ENCODE results near the gene ANXA4. TPM values are rescaled to one million over a fixed set of nuclear protein-coding genes. Genes with fewer than 3 reads are reported as not detected.
"Not testable (repeated sequence)": the region's sequence is repeated elsewhere in the genome, so short reads cannot be mapped to it uniquely, and the experiment has no call there.

ANXA4 gene
- total RNA-seq, 1 experiment from 2014 or later = 183 TPM

DNA sequence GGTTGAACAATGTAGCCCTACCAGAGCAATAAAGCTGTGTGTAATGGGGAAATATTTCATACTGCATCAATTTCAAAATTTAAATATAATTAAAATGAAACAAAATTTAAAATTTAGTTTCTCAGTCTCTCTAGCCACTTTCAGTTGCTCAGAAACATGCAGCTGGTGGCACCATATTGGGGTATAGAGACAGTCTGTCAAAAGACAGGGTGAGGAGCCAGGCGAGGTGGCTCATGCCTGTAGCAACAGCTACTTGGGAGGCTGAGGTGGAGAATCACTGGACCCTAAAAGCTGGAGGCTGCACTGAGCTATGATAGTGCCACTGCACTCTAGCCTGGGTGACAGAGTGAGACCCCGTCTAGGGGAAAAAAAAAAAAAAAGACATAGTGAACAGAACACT lies 20.1 kb downstream of the ANXA4 start:
- in situ Hi-C loops (cut with HindIII; ENCODE audit: low pct_unique_long_range_greater_than_20kb, low sequenced_read_pairs) (no loop called here), intact Hi-C loops (cut with micrococcal nuclease; ENCODE audit: unreplicated experiment) (no loop called here)
- Histone ChIP-seq H3K4me1 (ENCODE audit: control insufficient read depth, insufficient read depth, low read length) (no peaks in the 10 kb centered on the region), H3K9me3 (ENCODE audit: control insufficient read depth, insufficient read depth, low read depth, low read length) (no peaks in the 10 kb centered on the region), H3K36me3 (ENCODE audit: control insufficient read depth, insufficient read depth, low read length) (no peaks in the 10 kb centered on the region), H3K4me3 (ENCODE audit: low read depth in 2 of 2, low read length in 2 of 2) (no peak overlapping the region), H3K27me3 (ENCODE audit: control insufficient read depth, insufficient read depth, low read length) (no peaks in the 10 kb centered on the region), H3K27ac (ENCODE audit: low read length) (no peak overlapping the region)
- ChIA-PET CTCF (interaction anchor here (0.6 kb wide), 1 partner anchor 11 kb away, joined by 3 read pairs; no protein-coding TSS in a partner anchor), POLR2A (no interaction called here)
- DNase-seq (ENCODE audit: low read depth, low spot score) (no peak), ATAC-seq (no peak)
- TF ChIP-seq SIN3A (IDR thresholded peaks at IDR 0.05; ENCODE audit: borderline replicate concordance, insufficient read depth, low read depth, low read length) (no peak), TCF7L2 (IDR thresholded peaks at IDR 0.05; ENCODE audit: low read depth, low read length) (no peak), POLR2AphosphoS5 (IDR thresholded peaks at IDR 0.05; ENCODE audit: low read depth, low read length) (no peak)
- TF ChIP-seq, protein P1, sequence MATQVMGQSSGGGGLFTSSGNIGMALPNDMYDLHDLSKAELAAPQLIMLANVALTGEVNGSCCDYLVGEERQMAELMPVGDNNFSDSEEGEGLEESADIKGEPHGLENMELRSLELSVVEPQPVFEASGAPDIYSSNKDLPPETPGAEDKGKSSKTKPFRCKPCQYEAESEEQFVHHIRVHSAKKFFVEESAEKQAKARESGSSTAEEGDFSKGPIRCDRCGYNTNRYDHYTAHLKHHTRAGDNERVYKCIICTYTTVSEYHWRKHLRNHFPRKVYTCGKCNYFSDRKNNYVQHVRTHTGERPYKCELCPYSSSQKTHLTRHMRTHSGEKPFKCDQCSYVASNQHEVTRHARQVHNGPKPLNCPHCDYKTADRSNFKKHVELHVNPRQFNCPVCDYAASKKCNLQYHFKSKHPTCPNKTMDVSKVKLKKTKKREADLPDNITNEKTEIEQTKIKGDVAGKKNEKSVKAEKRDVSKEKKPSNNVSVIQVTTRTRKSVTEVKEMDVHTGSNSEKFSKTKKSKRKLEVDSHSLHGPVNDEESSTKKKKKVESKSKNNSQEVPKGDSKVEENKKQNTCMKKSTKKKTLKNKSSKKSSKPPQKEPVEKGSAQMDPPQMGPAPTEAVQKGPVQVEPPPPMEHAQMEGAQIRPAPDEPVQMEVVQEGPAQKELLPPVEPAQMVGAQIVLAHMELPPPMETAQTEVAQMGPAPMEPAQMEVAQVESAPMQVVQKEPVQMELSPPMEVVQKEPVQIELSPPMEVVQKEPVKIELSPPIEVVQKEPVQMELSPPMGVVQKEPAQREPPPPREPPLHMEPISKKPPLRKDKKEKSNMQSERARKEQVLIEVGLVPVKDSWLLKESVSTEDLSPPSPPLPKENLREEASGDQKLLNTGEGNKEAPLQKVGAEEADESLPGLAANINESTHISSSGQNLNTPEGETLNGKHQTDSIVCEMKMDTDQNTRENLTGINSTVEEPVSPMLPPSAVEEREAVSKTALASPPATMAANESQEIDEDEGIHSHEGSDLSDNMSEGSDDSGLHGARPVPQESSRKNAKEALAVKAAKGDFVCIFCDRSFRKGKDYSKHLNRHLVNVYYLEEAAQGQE (IDR thresholded peaks at IDR 0.05; ENCODE audit: insufficient read depth in 1 of 2, low read depth in 2 of 2, low read length in 1 of 2) = no peak
- TF ChIP-seq, protein P2, sequence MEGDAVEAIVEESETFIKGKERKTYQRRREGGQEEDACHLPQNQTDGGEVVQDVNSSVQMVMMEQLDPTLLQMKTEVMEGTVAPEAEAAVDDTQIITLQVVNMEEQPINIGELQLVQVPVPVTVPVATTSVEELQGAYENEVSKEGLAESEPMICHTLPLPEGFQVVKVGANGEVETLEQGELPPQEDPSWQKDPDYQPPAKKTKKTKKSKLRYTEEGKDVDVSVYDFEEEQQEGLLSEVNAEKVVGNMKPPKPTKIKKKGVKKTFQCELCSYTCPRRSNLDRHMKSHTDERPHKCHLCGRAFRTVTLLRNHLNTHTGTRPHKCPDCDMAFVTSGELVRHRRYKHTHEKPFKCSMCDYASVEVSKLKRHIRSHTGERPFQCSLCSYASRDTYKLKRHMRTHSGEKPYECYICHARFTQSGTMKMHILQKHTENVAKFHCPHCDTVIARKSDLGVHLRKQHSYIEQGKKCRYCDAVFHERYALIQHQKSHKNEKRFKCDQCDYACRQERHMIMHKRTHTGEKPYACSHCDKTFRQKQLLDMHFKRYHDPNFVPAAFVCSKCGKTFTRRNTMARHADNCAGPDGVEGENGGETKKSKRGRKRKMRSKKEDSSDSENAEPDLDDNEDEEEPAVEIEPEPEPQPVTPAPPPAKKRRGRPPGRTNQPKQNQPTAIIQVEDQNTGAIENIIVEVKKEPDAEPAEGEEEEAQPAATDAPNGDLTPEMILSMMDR (IDR thresholded peaks at IDR 0.05) = no peak
- BruUV-seq (replicated peaks) = no TSS peak

DNA sequence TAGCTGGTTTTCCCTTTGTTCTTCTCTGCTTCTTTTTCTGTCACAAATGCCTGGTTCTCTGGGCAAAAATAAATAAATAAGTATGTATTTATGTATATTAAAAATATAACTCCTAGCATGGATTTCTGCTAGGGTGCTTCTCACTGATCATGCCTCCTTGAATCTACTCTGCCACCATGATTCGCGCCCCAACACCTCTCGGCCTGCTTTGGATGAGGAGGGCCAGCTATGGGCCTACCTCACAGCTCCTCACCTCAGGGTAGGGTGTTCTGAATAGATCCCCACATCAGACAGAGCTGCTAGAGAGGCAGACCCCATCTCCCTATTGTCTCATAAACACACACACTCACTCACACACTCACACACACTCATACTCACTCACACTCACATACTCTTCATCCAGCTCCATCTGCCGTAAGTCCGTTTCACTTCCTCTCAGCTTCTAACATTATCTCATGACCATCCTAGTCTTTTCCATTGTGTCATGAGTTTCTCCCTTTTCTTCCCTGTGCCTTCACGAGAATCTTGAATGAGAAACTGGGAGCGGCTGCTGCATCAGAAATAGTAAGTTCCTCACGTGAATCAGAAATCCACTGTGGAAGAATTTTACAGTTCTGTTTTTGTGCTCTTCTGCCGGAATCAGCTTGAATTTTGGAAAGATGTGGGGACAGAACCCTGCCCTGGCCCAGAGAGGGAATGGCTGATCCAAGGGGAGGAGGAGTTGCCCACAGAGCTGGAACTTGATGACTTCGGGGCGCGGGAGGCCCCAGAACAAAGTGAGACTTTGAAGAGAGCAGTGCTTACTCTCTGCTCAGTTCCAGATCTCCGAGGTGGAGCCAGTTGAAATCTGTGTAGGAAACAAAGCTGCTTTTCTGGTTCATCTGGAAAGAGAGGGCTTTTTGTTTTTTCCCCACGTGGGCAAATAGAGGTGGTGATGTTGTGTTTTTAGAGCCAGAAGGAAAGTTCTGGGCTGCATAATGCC lies 20.9 kb downstream of the ANXA4 start:
- in situ Hi-C loops (cut with HindIII; ENCODE audit: low pct_unique_long_range_greater_than_20kb, low sequenced_read_pairs) = no loop called here
- Histone ChIP-seq H3K36me3 (ENCODE audit: control insufficient read depth, insufficient read depth, low read length) (no peaks in the 10 kb centered on the region), H3K27me3 (ENCODE audit: control insufficient read depth, insufficient read depth, low read length) (no peaks in the 10 kb centered on the region), H3K4me3 (ENCODE audit: low read depth in 2 of 2, low read length in 2 of 2) (no peak overlapping the region), H3K9me3 (ENCODE audit: control insufficient read depth, insufficient read depth, low read depth, low read length) (no peaks in the 10 kb centered on the region), H3K27ac (ENCODE audit: low read length) (no peak overlapping the region), H3K4me1 (ENCODE audit: control insufficient read depth, insufficient read depth, low read length) (no peaks in the 10 kb centered on the region)
- no TSS peak for BruUV-seq (replicated peaks)
- ATAC-seq (no peak), DNase-seq (ENCODE audit: low read depth, low spot score) (no peak)
- ChIA-PET CTCF (interaction anchor here (1.0 kb wide), 1 partner anchor 38 kb away, joined by 6 read pairs; no protein-coding TSS in a partner anchor), POLR2A (no interaction called here)
- no peak for TF ChIP-seq TCF7L2 (IDR thresholded peaks at IDR 0.05; ENCODE audit: low read depth, low read length)
- TF ChIP-seq, protein P2 (IDR thresholded peaks at IDR 0.05) = no peak
- TF ChIP-seq POLR2AphosphoS5 (IDR thresholded peaks at IDR 0.05; ENCODE audit: low read depth, low read length) = no peak
- no peak for TF ChIP-seq SIN3A (IDR thresholded peaks at IDR 0.05; ENCODE audit: borderline replicate concordance, insufficient read depth, low read depth, low read length)
- intact Hi-C loops (cut with micrococcal nuclease; ENCODE audit: unreplicated experiment) = no loop called here

DNA sequence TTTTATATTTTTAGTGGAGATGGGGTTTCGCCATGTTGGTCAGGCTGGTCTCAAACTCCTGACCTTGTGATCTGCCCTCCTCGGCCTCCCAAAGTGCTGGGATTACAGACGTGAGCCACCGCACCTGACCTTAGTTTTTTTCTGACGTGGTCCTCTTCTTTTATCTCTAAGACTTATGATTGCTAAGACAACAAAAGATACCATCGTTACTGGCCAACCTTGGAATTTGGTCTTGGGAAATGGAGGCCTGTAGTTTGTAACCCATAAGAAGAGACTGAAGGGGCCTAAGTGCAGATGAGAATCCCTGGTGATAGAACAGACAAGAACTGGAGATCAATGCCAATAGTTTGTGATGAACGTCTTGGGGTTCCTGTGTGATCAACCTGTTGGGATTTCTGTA lies 21.9 kb downstream of the ANXA4 start:
- H3K36me3 ChIP-seq (ENCODE audit: control insufficient read depth, insufficient read depth, low read length); H3K9me3 ChIP-seq (ENCODE audit: control insufficient read depth, insufficient read depth, low read depth, low read length); DNase-seq (ENCODE audit: low read depth, low spot score); CTCF ChIA-PET; H3K4me3 ChIP-seq (ENCODE audit: low read depth in 2 of 2, low read length in 2 of 2); in situ Hi-C loops (cut with HindIII; ENCODE audit: low pct_unique_long_range_greater_than_20kb, low sequenced_read_pairs); H3K27me3 ChIP-seq (ENCODE audit: control insufficient read depth, insufficient read depth, low read length); BruUV-seq (replicated peaks); H3K27ac ChIP-seq (ENCODE audit: low read length); ATAC-seq; POLR2A ChIA-PET; H3K4me1 ChIP-seq (ENCODE audit: control insufficient read depth, insufficient read depth, low read length); intact Hi-C loops (cut with micrococcal nuclease; ENCODE audit: unreplicated experiment): not testable (repeated sequence)

All from Panc1 (cell line).